ENCODE measurements around the gene C22orf31.
"Not testable (repeated sequence)": the region's sequence is repeated elsewhere in the genome, so short reads cannot be mapped to it uniquely, and the experiment has no call there.

Gene C22orf31

DNA sequence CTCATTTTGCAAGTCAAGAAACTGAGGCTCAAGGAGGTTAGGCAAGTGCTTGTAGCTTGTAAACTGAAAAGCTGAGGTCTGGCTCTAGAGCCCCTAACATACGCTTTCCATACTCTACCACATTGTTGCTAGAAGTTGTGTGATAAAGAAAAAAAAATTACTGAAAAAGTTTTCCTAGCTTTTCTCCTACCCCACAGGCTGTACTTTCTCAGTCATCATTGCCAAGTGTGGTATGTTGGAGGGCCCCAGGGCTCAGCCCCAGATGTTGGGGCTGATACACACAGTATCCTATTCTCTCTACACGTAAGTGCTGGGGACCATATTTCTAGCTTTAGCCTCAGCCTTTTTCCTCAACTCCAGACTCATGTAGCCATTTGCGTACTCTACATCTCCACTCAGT is 27.2 kb upstream of the C22orf31 start:
- DNase-seq (ENCODE audit: low spot score in 2 of 2) = no peak
- no peak for ATAC-seq
- no peaks in the 10 kb centered on the region for H3K9me3 Mint-ChIP-seq
- H3K36me3 Mint-ChIP-seq = no peaks in the 10 kb centered on the region
- H3K4me1 Mint-ChIP-seq = no peaks in the 10 kb centered on the region
- H3K27ac Mint-ChIP-seq = no peak overlapping the region
- no peak overlapping the region for H3K4me3 Mint-ChIP-seq

DNA sequence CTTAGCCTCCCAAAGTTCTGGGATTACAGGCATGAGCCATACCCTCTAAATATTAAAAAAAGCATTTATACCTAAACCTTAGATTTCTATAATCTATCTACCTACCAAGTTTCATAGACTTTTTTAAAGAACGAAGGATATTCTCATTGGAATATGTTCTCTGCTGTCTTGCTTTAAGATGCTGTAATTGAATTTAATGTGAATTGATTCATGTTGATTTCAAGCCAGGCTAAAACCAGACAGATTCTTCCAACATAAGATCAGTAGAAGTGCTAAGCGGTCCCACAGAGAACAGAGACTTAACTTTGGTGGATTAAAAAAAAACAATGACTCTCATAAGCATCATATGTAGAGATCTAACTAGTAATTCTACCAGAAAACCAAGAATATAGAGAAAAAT is 25.4 kb upstream of the C22orf31 start:
- Mint-ChIP-seq H3K36me3 (no peaks in the 10 kb centered on the region), H3K9me3 (no peaks in the 10 kb centered on the region), H3K4me3 (no peak overlapping the region), H3K4me1 (no peaks in the 10 kb centered on the region), H3K27ac (no peak overlapping the region)
- DNase-seq (ENCODE audit: low spot score in 2 of 2) (no peak), ATAC-seq (no peak)

DNA sequence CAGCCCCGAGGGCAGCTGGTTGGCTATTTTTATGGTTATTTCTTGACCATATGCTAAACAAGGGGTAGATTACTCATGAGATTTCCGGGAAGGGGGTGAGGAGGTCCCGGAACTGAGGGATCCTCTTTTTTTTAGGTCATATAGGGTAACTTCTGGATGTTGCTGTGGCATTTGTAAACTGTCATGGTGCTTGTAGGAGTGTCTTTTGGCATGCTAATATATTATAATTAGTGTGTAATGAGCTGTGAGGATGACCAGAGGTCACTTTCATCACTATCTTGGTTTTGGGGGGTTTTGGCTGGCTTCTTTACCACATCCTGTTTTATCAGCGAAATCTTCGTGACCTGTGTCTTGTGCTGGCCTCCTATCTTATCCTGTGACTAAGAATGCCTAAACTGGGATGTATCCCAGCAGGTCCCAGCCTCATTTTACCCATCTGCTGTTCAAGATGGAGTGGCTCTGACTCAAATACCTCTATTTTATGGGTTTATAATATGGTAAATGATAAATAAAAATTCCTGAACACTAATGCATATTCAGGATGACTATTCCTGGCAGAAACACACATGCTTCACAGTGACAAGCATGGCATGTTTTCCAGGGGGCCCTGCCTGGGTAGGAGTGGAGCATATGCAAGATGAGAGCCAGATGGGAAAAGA is 22.4 kb upstream of the C22orf31 start:
- Mint-ChIP-seq H3K4me1 (peaks cover 5% of the 10 kb centered on the region), H3K27ac (peak overlapping the region; percentile 17), H3K4me3 (no peak overlapping the region), H3K36me3 (no peaks in the 10 kb centered on the region), H3K9me3 (no peaks in the 10 kb centered on the region)
- no peak for ATAC-seq
- DNase-seq (ENCODE audit: low spot score in 2 of 2) = no peak

DNA sequence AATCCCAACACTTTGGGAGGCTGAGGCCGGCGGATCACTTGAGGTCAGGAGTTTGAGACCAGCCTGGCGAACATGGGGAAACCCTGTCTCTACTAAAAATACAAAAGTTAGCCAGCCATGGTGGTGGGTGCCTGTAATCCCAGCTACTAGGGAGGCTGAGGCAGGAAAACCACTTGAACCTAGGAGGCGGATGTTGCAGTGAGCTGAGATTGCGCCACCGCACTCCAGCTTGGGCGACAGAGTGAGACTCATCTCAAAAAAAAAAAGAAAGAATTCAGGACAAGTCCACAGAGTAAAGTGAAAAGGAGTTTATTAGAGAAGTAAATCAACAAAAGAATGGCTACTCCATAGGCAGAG is 21.9 kb upstream of the C22orf31 start:
- not testable (repeated sequence) for H3K4me3 Mint-ChIP-seq; ATAC-seq; H3K36me3 Mint-ChIP-seq; H3K4me1 Mint-ChIP-seq; H3K9me3 Mint-ChIP-seq; DNase-seq (ENCODE audit: low spot score in 2 of 2)
- peak overlapping the region; percentile 17 for H3K27ac Mint-ChIP-seq

DNA sequence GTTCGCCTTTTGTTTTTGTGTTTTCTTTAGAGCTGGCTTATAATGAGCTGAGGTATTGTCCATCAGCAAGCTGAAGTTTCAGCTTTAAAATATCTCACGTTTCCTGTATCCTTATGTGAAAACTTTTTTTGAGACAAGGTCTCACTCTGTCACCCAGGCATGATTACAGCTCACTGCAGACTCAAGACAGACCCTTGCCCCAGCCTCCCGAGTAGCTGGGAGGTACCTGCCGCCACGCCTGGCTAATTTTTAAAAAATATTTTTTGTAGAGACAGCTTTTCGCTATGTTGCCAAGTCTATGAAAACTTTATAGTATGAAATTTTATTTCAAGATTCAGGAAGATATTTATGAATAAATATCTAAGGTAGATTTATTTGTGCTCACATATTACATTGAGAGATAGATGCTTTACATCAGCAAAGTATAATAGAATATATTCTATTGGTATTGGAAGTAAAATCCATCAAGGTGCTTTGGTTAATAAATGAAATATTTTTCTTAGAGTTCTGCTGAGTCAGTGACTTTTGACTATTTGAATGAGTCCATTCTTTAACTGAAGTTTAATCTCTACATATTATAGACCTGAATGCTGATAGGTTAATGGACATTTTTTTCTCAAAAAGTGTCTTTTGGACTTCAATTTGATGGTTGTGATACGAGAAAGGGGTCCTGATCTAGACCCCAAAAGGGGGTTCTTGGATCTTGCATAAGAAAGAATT is 21.4 kb upstream of the C22orf31 start:
- H3K9me3 Mint-ChIP-seq = no peaks in the 10 kb centered on the region
- ATAC-seq (no peak), DNase-seq (ENCODE audit: low spot score in 2 of 2) (no peak)
- H3K4me3 Mint-ChIP-seq = no peak overlapping the region
- peak overlapping the region; percentile 17 for H3K27ac Mint-ChIP-seq
- no peaks in the 10 kb centered on the region for H3K36me3 Mint-ChIP-seq
- peaks cover 5% of the 10 kb centered on the region for H3K4me1 Mint-ChIP-seq

DNA sequence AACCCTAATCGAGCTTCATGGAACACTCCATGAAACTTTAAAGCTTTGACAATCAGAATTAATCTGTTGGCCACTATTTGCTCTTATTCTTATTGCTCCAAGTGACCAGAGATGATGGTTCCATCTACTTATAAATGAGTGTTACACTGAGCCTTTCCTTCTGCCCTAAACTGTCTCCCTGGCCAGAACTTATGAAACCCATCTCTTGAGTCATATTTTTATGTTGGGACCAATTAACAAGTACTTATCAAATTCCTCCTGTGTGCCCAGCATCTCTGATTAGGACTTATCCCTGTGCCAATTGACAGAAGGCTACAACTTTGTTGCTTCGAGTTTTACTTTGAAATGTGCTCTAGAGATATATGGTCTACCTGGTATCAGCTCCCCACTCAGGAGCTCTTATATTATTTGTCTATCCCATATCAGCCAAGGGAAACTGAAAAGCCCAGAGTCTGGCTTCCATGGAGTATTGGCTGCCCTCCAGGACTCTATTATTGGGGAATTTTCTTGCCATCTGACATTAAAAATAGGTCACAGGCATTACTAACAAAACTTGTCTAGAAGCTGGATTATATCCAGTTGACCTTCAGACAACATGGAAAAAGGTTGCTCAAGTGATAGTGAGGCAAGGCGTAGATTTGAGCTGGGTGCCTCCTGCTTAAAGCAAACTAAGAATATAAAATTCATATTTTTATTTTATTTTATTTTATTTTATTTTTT is 20.0 kb upstream of the C22orf31 start:
- Mint-ChIP-seq H3K36me3 (no peaks in the 10 kb centered on the region), H3K4me1 (peaks cover 5% of the 10 kb centered on the region), H3K4me3 (no peak overlapping the region), H3K9me3 (no peaks in the 10 kb centered on the region), H3K27ac (no peak overlapping the region)
- no peak for ATAC-seq
- no peak for DNase-seq (ENCODE audit: low spot score in 2 of 2)

DNA sequence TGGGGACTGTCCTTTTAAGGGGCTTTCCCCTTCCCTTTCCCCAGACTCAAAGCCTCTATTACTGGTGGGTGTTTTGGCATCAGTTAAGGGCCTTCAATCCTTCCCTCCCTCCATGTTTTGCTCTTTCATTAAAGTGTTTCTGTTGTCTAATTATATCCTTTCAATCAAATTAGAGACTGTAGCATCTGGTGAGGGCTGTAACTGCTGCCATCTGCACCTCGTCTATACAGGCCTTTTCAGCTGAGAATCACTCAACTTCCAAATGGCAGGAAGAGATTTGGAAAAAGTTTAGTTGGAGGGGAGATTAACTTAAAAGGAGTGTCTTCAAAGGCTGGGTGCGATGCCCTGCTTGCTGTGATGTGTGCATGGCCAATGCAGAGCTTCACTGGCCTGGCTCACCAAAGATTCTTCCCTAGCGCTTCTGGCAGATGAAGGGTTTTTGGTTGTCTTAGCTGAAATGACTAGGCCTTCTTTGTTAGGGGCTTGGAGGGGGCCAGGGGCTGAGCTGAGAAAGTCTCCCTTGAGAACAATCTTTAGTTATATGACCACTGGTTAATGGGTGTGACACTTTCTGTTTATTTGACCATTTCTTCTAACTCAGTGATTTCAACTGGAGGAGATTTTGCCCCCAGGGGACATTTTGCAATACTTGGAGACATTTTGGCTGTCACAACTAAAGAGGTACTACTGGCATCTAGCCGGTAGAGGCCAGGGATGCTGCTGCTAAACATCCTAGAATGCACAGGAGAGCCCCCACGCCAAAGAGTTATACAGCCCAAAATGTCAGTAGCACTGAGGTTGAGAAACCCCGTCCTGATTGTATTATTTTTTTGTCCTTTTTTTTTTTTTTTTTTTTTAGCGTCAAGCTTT is 18.7 kb upstream of the C22orf31 start:
- no peak overlapping the region for H3K4me3 Mint-ChIP-seq
- no peak for ATAC-seq
- no peak overlapping the region for H3K27ac Mint-ChIP-seq
- no peaks in the 10 kb centered on the region for H3K36me3 Mint-ChIP-seq
- no peaks in the 10 kb centered on the region for H3K9me3 Mint-ChIP-seq
- DNase-seq (ENCODE audit: low spot score in 2 of 2) = no peak
- peaks cover 5% of the 10 kb centered on the region for H3K4me1 Mint-ChIP-seq

DNA sequence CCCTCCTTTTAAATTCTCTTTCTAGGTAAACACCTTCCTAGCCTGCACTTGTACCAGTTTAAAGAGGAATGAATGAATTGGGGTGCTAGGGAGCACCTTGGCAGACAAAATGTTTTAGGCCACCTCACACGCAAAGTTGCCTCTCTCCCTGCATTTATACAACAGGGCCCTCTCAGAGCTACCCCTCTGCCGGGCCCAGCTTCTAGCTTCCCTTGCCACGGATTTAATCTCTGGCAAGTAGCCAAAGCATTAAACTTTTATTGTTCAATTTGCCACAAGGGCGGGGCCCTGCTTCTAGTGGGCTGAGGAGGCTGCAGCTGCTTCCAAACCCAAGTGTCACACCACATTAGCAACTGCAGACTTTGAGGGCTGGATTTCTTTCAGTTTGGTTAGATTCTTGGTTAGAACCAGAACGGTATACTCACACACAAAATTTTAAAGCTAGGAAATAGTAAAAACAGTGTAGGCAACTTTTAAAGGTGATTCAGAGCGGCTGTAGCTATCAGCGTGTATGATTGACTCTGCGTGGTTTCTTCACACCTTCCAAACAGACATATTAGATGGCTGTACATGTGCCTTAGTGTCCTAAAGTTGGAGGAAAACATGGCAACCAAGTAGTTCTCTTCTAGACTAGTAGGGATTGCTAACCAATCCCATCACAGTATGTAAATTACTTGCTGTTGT is 17.7 kb upstream of the C22orf31 start:
- ATAC-seq (no peak), DNase-seq (ENCODE audit: low spot score in 2 of 2) (no peak)
- H3K36me3 Mint-ChIP-seq = no peaks in the 10 kb centered on the region
- no peak overlapping the region for H3K4me3 Mint-ChIP-seq
- H3K9me3 Mint-ChIP-seq = no peaks in the 10 kb centered on the region
- H3K27ac Mint-ChIP-seq = no peak overlapping the region
- H3K4me1 Mint-ChIP-seq = peaks cover 6% of the 10 kb centered on the region

DNA sequence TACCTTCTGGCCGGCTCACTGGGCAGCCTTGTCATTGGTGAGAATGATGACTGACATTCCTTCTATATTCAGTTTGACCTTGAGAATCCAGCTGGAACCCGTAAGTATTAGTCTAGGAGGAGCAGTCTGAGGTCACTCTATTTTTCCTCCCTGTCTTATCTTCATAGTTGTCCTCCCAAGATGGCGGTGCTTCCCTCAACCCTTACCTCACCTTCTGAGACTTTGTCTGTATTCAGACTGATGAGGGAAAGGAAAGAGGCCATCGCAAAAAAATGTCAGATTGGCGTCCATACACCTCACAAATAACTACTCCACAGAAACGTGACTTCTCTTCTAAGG is 17.2 kb upstream of the C22orf31 start:
- H3K36me3 Mint-ChIP-seq = no peaks in the 10 kb centered on the region
- no peak overlapping the region for H3K27ac Mint-ChIP-seq
- H3K4me3 Mint-ChIP-seq = no peak overlapping the region
- DNase-seq (ENCODE audit: low spot score in 2 of 2) (no peak), ATAC-seq (no peak)
- H3K4me1 Mint-ChIP-seq = peaks cover 11% of the 10 kb centered on the region
- no peaks in the 10 kb centered on the region for H3K9me3 Mint-ChIP-seq

DNA sequence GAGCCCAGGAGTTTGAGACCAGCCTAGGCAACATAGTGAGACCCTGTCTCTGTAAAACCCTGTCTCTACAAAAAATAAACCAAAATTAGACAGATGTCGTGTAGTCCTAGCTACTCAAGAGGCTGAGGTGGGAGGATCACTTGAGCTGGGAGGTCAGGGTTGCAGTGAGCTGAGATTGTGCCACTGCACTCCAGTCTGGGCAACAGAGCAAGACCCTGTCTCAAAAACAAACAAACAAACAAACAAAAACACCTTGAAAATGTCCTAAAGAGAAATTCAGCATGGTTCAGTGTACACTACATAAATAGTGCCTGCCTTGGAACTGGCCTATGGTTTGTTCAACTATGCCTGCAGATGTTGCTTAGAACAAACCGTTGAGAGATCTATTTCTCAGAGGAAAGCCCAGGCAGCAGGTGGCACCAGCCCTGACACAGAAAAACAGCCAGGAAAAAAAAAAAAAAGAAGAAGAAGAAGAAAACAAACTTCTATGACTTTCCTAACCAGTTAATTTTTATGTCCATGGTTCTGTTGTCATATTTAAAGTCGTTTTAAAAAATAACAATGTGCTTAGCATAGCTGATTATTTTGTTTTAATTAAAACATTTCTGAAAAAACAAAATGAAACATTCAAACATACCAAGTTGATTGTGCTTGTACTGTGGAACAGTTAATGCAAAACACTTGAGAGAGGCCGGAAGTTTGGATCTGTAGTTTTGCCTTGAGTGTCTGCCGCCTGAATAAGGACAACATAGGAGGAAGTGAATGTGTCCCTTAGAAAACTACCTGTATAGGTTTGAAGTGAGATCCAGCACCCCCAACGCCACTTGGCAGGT is 16.6 kb upstream of the C22orf31 start:
- Mint-ChIP-seq H3K9me3 (no peaks in the 10 kb centered on the region), H3K4me1 (peaks cover 13% of the 10 kb centered on the region), H3K36me3 (no peaks in the 10 kb centered on the region), H3K27ac (no peak overlapping the region), H3K4me3 (no peak overlapping the region)
- ATAC-seq (no peak), DNase-seq (ENCODE audit: low spot score in 2 of 2) (no peak)

DNA sequence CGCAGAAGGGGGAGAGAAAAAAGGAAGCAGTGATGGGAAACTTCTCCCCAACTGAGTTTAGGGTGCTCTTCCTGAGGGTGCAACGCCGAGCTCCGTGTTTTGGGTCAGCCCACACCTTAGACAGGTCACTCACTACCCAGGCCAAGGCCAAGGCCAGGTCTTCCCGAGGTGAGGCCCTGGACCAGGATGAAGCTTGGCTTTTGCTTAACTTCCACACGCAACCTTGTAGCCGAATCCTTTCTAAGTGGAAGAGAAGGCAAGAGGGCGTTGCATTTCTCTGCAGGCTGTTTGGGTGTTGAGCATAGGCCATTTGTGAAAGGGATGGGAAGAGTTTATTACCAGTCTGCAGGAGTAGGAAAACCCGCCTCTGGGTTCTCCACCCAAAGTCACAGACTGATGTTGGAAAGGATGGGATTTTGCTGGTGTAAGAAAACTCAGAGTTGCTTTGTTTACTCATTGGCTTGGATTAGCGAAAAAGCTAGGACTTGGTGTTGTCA is 12.7 kb upstream of the C22orf31 start:
- H3K4me1 Mint-ChIP-seq = peaks cover 20% of the 10 kb centered on the region
- H3K9me3 Mint-ChIP-seq = no peaks in the 10 kb centered on the region
- H3K4me3 Mint-ChIP-seq = peak overlapping the region; percentile 60
- ATAC-seq (no peak), DNase-seq (ENCODE audit: low spot score in 2 of 2) (no peak)
- no peaks in the 10 kb centered on the region for H3K36me3 Mint-ChIP-seq
- H3K27ac Mint-ChIP-seq = no peak overlapping the region

DNA sequence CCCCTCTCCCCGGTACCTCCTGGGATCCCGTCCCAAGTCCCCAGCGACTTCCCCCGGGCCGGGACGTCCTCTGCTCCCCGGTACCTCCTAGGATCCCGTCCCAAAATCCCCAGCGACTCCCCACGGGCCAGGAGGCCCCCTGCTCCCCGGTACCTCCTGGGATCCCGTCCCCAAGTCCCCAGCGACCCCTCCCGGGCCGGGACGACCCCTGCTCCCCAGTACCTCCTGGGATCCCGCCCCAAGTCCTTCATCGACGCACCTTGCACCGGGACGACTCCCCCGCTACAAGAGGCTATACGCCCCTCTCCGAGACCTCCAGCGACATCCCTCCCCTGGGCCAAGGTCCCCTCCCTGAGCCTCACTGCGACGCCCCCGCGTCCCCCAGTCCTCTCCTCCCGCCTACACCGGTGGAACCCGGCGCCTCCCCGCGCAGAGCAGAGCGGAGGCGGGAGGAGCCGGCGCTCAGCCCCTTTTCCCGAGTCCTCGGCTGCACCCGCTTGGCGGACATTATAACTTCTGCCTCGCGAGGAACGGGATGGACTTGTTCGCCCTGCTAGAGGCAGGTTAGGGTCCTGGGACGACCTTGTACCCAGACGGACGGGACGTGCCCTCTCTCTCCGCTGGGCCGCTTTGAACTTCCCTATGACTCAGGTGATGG is 12.1 kb upstream of the C22orf31 start:
- peak overlapping the region; percentile 60 for H3K4me3 Mint-ChIP-seq
- peak in 1 of 2 donors; percentile 51 for DNase-seq (ENCODE audit: low spot score in 2 of 2)
- peaks cover 17% of the 10 kb centered on the region for H3K4me1 Mint-ChIP-seq
- no peaks in the 10 kb centered on the region for H3K9me3 Mint-ChIP-seq
- no peak overlapping the region for H3K27ac Mint-ChIP-seq
- ATAC-seq = no peak
- H3K36me3 Mint-ChIP-seq = no peaks in the 10 kb centered on the region

DNA sequence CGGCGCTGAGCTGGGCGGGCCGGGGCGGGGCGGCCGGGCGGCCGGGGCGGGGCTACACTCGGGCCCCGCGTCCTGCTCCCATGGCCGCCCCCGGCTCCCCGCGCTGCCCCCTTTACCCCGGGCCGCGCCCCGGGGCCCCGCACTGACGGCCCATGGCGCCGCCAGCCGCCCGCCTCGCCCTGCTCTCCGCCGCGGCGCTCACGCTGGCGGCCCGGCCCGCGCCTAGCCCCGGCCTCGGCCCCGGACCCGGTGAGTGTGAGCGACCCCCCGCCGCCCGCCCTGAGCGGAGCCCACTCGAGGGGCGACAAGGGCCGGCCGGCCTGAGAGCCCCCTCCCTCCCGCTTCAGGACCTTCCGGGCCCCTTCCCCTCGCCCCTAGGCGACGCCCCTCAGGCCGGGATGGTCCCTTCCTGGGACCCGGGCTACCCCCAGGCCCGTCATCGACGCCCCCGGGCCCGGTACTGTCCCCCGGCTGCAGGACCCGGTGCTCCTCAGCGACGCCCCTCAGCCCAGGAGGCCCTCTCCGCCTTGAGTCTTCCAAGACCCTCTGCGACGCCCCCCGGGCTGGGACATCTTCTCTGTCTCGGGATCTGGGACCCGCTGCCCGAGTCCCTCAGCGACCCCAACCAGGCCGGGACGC is 11.5 kb upstream of the C22orf31 start, which contains the start of gene KREMEN1:
Gene KREMEN1, plus strand, starts transcription at position 57 of the 639 bp plus-strand sequence. Its CDS starts 96 bp downstream, at position 153.
- Mint-ChIP-seq H3K27ac (no peak within 1 kb of the TSS), H3K36me3 (no peaks in the 10 kb centered on the region), H3K4me3 (peak within 1 kb of the TSS; percentile 68), H3K4me1 (peaks cover 17% of the 10 kb centered on the region), H3K9me3 (no peaks in the 10 kb centered on the region)
- no peak for DNase-seq (ENCODE audit: low spot score in 2 of 2)
- ATAC-seq = no peak

All from stimulated activated effector memory CD8-positive, alpha-beta T cell treated with anti-CD3 and anti-CD28 coated beads, Interleukin-12 subunit alpha, Interleukin-12 subunit beta, amount 100 ng/mL, for 72 hours (primary cell).